Fibroblast of skin of scalp (primary cell): ENCODE measurements around the gene GPATCH3. TPM values are rescaled to one million over a fixed set of nuclear protein-coding genes. Genes with fewer than 3 reads are reported as not detected.
"Not testable (repeated sequence)": the region's sequence is repeated elsewhere in the genome, so short reads cannot be mapped to it uniquely, and the experiment has no call there.

Experiments
- DNase-seq: peaks from one replicate; pipeline ENCODE4 v3.0.0-alpha.2; 2013
- polyA plus RNA-seq, 2 experiments: library from polyadenylated mRNA; unstranded; fragments of 120-200 nt; gene quantifications; one replicate each; pipeline ENCODE4 v1.2.1, GENCODE V29; 2013; ENCODE audit not compliant: insufficient read length in 2 of 2

GPATCH3 gene
- 10.0 TPM for polyA plus RNA-seq (2013, experiment 1 of 2; ENCODE audit: insufficient read length)
- 8.9 TPM for polyA plus RNA-seq (2013, experiment 2 of 2; ENCODE audit: insufficient read length)

- peak; percentile 95 for DNase-seq
Observed at GRCh38 chr1:26900001-26900814, at the start of gene GPATCH3. Gene GPATCH3, minus strand, starts transcription at chr1:26900467. Its CDS starts 25 bp downstream, at chr1:26900442.

GRCh38 chr1:26949926-26950319 lies 49.7 kb upstream of the GPATCH3 start:
- no peak for DNase-seq

GRCh38 chr1:26949266-26949925 lies 49.1 kb upstream of the GPATCH3 start:
- DNase-seq: no peak

- not testable (repeated sequence) for DNase-seq
Observed at GRCh38 chr1:26948725-26949057, 48.4 kb upstream of the GPATCH3 start.

GRCh38 chr1:26946270-26946669 lies 46.0 kb upstream of the GPATCH3 start:
- no peak for DNase-seq

GRCh38 chr1:26945728-26946127 lies 45.5 kb upstream of the GPATCH3 start:
- no peak for DNase-seq

GRCh38 chr1:26945138-26945537 lies 44.9 kb upstream of the GPATCH3 start:
- no peak for DNase-seq

- DNase-seq: no peak
Observed at GRCh38 chr1:26942656-26943055, 42.4 kb upstream of the GPATCH3 start.

- DNase-seq: no peak
Observed at GRCh38 chr1:26941311-26941710, 41.0 kb upstream of the GPATCH3 start.

- no peak for DNase-seq
Observed at GRCh38 chr1:26938659-26939025, 38.4 kb upstream of the GPATCH3 start.

- no peak for DNase-seq
Observed at GRCh38 chr1:26938004-26938658, 37.9 kb upstream of the GPATCH3 start.

GRCh38 chr1:26936823-26937222 lies 36.6 kb upstream of the GPATCH3 start:
- DNase-seq: no peak

- DNase-seq: no peak
Observed at GRCh38 chr1:26932531-26932930, 32.3 kb upstream of the GPATCH3 start.

- no peak for DNase-seq
Observed at GRCh38 chr1:26923711-26924110, 23.4 kb upstream of the GPATCH3 start.

GRCh38 chr1:26922901-26923300 lies 22.6 kb upstream of the GPATCH3 start:
- DNase-seq: no peak

GRCh38 chr1:26922431-26922729 lies 22.1 kb upstream of the GPATCH3 start:
- DNase-seq: no peak

GRCh38 chr1:26921540-26922430 lies 21.5 kb upstream of the GPATCH3 start, which contains the start of gene NUDC:
Gene NUDC, plus strand, starts transcription at chr1:26921743. Its CDS starts 106 bp downstream, at chr1:26921849.
- peak; percentile 97 for DNase-seq

- no peak for DNase-seq
Observed at GRCh38 chr1:26921126-26921539, 20.9 kb upstream of the GPATCH3 start.

- DNase-seq: no peak
Observed at GRCh38 chr1:26915204-26915842, 15.1 kb upstream of the GPATCH3 start.

GRCh38 chr1:26913754-26914619 lies 13.7 kb upstream of the GPATCH3 start, which contains the start of gene NR0B2:
Gene NR0B2, minus strand, starts transcription at chr1:26913975. Its CDS starts 35 bp downstream, at chr1:26913940.
- no peak for DNase-seq

GRCh38 chr1:26913389-26913753 lies 13.1 kb upstream of the GPATCH3 start:
- DNase-seq: no peak
